Measurements from ENCODE around the gene ADCY5. TPM values are rescaled to one million over a fixed set of nuclear protein-coding genes. Genes with fewer than 3 reads are reported as not detected.

Gene ADCY5
- total and polyA plus RNA-seq, 2 donors from 2014 or later = 7.1 to 33.6 TPM

DNA sequence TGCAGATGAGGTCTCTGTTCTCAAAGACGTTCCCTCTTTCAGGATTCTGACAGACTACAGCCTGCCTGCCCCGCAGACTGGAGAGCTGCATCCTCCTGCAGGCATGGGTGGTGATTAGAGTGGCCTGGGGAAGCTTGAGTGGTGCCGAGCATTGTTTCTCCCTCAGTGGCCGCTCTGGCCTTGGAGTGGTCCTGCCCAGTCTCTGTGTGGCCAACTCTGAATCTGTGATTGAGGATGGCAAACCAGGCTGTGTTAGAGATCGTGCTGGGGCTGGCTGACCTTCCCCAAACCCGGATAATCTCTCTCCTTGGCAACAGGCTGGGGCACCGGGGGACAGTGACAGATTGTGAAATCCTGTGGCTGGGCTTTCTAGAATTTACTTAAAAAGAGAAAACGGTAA is 11.0 kb upstream of the ADCY5 start:
- H3K36me3 ChIP-seq (ENCODE audit: control insufficient read depth in 2 of 3, insufficient read depth in 3 of 3, low read length in 3 of 3) = no peaks in the 10 kb centered on the region
- no peak for DNase-seq
- no peaks in the 10 kb centered on the region for H3K27me3 ChIP-seq (ENCODE audit: control insufficient read depth, insufficient read depth, low read length)
- no peaks in the 10 kb centered on the region for H3K9me3 ChIP-seq (ENCODE audit: control insufficient read depth in 2 of 3, insufficient read depth in 1 of 3, low read length in 3 of 3)
- H3K27ac ChIP-seq (ENCODE audit: low read depth in 2 of 2, low read length in 2 of 2) = no peak overlapping the region
- TF ChIP-seq, protein P1, sequence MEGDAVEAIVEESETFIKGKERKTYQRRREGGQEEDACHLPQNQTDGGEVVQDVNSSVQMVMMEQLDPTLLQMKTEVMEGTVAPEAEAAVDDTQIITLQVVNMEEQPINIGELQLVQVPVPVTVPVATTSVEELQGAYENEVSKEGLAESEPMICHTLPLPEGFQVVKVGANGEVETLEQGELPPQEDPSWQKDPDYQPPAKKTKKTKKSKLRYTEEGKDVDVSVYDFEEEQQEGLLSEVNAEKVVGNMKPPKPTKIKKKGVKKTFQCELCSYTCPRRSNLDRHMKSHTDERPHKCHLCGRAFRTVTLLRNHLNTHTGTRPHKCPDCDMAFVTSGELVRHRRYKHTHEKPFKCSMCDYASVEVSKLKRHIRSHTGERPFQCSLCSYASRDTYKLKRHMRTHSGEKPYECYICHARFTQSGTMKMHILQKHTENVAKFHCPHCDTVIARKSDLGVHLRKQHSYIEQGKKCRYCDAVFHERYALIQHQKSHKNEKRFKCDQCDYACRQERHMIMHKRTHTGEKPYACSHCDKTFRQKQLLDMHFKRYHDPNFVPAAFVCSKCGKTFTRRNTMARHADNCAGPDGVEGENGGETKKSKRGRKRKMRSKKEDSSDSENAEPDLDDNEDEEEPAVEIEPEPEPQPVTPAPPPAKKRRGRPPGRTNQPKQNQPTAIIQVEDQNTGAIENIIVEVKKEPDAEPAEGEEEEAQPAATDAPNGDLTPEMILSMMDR (IDR thresholded peaks at IDR 0.05; ENCODE audit: borderline replicate concordance, extremely low read depth, insufficient read depth) = no peak
- FAIRE-seq = no peak
- H3K4me3 ChIP-seq (ENCODE audit: low read length in 3 of 3) = no peak overlapping the region
- no peaks in the 10 kb centered on the region for H3K4me1 ChIP-seq (ENCODE audit: control insufficient read depth in 2 of 3, insufficient read depth in 2 of 3, low read depth in 1 of 3, low read length in 3 of 3)
- intact Hi-C loops (cut with DNase I) = no loop called here
- H3K9ac ChIP-seq (ENCODE audit: low read length in 3 of 3) = no peak overlapping the region

DNA sequence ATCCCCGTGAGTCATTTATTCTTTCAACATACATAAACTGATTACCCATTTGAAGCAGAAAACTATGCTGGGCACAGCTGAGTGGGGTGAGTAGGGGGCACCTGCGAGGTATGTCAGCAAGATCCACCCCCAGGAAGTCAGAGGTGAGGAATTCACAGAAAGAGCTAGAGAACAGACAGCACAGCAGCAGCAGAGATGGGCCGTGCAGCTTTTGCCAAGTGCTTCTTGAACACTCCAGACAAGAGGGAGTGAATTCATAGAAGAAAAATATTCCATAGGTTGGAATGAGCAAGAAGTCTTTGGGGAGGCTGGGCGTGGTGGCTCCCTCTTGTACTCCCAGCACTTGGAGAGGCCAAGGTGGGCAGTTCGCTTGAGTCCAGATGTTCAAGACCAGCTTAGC is 9.4 kb upstream of the ADCY5 start:
- FAIRE-seq = no peak
- Histone ChIP-seq H3K27me3 (ENCODE audit: control insufficient read depth, insufficient read depth, low read length) (no peaks in the 10 kb centered on the region), H3K27ac (ENCODE audit: low read depth in 2 of 2, low read length in 2 of 2) (no peak overlapping the region), H3K36me3 (ENCODE audit: control insufficient read depth in 2 of 3, insufficient read depth in 3 of 3, low read length in 3 of 3) (no peaks in the 10 kb centered on the region), H3K4me1 (ENCODE audit: control insufficient read depth in 2 of 3, insufficient read depth in 2 of 3, low read depth in 1 of 3, low read length in 3 of 3) (no peaks in the 10 kb centered on the region), H3K9ac (ENCODE audit: low read length in 3 of 3) (no peak overlapping the region), H3K9me3 (ENCODE audit: control insufficient read depth in 2 of 3, insufficient read depth in 1 of 3, low read length in 3 of 3) (no peaks in the 10 kb centered on the region), H3K4me3 (ENCODE audit: low read length in 3 of 3) (no peak overlapping the region)
- intact Hi-C loops (cut with DNase I) = no loop called here
- no peak for DNase-seq
- TF ChIP-seq, protein P1 (IDR thresholded peaks at IDR 0.05; ENCODE audit: borderline replicate concordance, extremely low read depth, insufficient read depth) = no peak

DNA sequence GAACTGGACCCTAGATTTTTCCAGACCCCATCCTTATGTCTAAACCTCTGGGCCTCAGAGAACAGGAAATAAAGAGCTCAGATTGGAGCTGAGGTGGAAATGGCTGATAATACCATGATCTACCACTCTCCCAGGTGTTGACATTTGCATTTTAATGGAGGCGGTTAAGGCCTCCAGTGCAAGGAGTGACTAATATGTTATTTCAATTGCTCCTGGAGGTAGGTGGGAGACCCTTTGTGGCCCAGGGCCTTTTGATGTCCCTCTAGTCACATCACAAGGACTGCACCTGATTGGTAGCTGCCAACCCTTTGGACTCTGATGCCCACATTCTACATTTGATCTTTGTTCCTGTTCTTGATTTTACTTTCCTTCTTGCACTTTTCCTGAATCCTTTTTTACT is 9.0 kb upstream of the ADCY5 start:
- Histone ChIP-seq H3K9me3 (ENCODE audit: control insufficient read depth in 2 of 3, insufficient read depth in 1 of 3, low read length in 3 of 3) (no peaks in the 10 kb centered on the region), H3K4me1 (ENCODE audit: control insufficient read depth in 2 of 3, insufficient read depth in 2 of 3, low read depth in 1 of 3, low read length in 3 of 3) (no peaks in the 10 kb centered on the region), H3K36me3 (ENCODE audit: control insufficient read depth in 2 of 3, insufficient read depth in 3 of 3, low read length in 3 of 3) (no peaks in the 10 kb centered on the region), H3K4me3 (ENCODE audit: low read length in 3 of 3) (no peak overlapping the region), H3K27ac (ENCODE audit: low read depth in 2 of 2, low read length in 2 of 2) (no peak overlapping the region), H3K9ac (ENCODE audit: low read length in 3 of 3) (no peak overlapping the region), H3K27me3 (ENCODE audit: control insufficient read depth, insufficient read depth, low read length) (no peaks in the 10 kb centered on the region)
- TF ChIP-seq, protein P1 (IDR thresholded peaks at IDR 0.05; ENCODE audit: borderline replicate concordance, extremely low read depth, insufficient read depth) = no peak
- intact Hi-C loops (cut with DNase I) = no loop called here
- FAIRE-seq = no peak
- no peak for DNase-seq

DNA sequence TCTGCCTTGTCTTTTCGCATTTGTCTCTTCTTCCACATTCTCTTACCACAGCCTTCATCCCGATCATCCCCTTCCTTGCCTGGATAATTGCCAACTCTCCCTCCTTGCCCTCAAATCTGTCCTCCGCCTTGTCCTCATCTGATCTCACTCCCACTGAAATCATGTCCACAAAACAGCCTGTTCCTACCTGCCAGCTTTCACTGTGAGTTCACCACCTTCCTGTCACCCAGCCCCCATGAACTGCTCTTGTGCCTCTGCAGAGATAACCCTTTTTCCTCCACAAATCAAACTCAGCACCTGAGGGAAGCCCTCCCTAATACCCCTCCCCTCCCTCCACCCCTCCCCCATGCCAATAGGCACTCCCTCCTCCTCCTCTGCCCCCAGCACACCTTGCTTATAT is 4.8 kb upstream of the ADCY5 start:
- TF ChIP-seq, protein P1 (IDR thresholded peaks at IDR 0.05; ENCODE audit: borderline replicate concordance, extremely low read depth, insufficient read depth) = no peak
- intact Hi-C loops (cut with DNase I) = no loop called here
- Histone ChIP-seq H3K9me3 (ENCODE audit: control insufficient read depth in 2 of 3, insufficient read depth in 1 of 3, low read length in 3 of 3) (no peaks in the 10 kb centered on the region), H3K27me3 (ENCODE audit: control insufficient read depth, insufficient read depth, low read length) (no peaks in the 10 kb centered on the region), H3K36me3 (ENCODE audit: control insufficient read depth in 2 of 3, insufficient read depth in 3 of 3, low read length in 3 of 3) (no peaks in the 10 kb centered on the region), H3K9ac (ENCODE audit: low read length in 3 of 3) (no peak overlapping the region), H3K4me1 (ENCODE audit: control insufficient read depth in 2 of 3, insufficient read depth in 2 of 3, low read depth in 1 of 3, low read length in 3 of 3) (peaks cover 0 to under 1% (median 0%) of the 10 kb centered on the region in 3 donors), H3K27ac (ENCODE audit: low read depth in 2 of 2, low read length in 2 of 2) (no peak overlapping the region), H3K4me3 (ENCODE audit: low read length in 3 of 3) (no peak overlapping the region)
- DNase-seq = no peak
- FAIRE-seq = no peak
